ENCODE results near the gene SCUBE1. TPM values are rescaled to one million over a fixed set of nuclear protein-coding genes. Genes with fewer than 3 reads are reported as not detected.

The SCUBE1 gene
- polyA plus RNA-seq, 1 of the 3 experiments (the other 2 are of a cell fraction) = 0.56 TPM

DNA sequence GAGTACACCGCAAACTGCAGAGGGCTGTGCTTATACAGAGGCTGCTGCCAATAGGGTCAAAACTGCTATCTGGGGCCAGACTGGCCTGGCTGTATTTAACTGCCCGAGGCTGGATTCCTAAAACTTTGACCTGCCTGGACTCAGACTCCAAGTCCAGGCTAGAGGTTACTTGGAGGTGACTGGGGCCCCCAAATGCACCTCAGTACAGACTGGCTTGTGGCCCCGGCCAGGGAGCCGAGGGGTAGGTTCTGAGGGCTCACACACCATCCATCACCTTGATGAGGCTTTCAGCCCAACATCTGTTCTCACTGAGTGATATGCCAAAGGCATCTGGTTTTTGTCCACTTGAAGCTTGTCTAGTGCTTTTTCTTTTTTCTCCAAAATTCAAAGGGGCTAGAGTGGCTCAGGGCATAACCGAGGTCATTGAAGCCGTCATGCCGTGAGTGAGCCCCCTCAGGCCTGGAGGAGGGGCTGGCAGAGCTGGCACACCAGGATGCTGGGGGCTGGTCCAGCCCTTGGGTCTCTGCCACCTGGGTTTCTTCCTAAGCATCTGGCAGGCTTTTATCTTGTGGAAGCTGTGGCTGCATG, 103.9 kb downstream of the SCUBE1 start (continued):
- TF ChIP-seq PBX3 (IDR thresholded peaks at IDR 0.05) = no peak
- TF ChIP-seq TAF1 (IDR thresholded peaks at IDR 0.05; ENCODE audit: borderline replicate concordance, low read depth, low read length) = no peak
- TF ChIP-seq GABPA (IDR thresholded peaks at IDR 0.05; ENCODE audit: low read depth) = no peak
- no peak for TF ChIP-seq MEF2A (IDR thresholded peaks at IDR 0.05; ENCODE audit: borderline replicate concordance, low read depth)
- TF ChIP-seq TCF12 (IDR thresholded peaks at IDR 0.05) = peak; percentile 47
- peak in 1 of 2 experiments; percentile 90; a peak in 2 of 4 replicates for TF ChIP-seq EP300 (IDR thresholded peaks at IDR 0.05; ENCODE audit: borderline replicate concordance in 1 of 2, low read depth in 1 of 2, low read length in 1 of 2)
- 0 out of 2 replicates have a peak, but pooled peaks have one; percentile 45 for TF ChIP-seq FOXJ3 (CRISPR knock-in tag; IDR thresholded peaks at IDR 0.05)

DNA sequence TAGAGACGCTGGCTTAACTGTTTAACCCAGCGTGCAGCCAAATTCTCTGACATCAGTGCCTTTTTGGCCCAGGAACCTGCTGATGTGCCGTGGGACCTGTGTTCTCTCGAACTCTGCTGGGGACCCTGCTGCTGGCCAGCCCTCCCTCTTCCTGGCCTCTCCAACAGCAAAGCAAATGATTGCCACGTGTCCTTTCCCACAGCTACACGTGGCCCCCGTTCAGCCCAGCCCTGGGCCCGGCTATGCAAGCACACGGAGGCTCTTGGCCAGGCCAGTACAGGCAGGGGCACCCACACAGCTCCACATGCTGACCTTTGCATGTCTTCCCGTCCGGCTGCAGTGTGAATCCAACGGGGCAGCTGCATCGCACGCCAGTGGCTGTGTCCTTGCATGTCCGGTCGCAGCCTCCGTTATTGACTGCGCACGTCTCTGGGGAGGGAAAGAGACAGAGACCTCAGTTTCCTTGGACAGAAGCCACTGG, 104.6 kb downstream of the SCUBE1 start:
- Histone ChIP-seq H3K36me3 (replicated peaks in 1 of 2; ENCODE audit: control insufficient read depth in 1 of 2, insufficient read depth in 2 of 2, low read length in 1 of 2) (no peaks in the 10 kb centered on the region), H3K9me3 (no peaks in the 10 kb centered on the region), H3K9ac (no peak overlapping the region), H3F3A (replicated peaks; ENCODE audit: insufficient read depth) (no peaks in the 10 kb centered on the region), H3K4me2 (no peak overlapping the region), H3K79me2 (ENCODE audit: insufficient read depth) (no peaks in the 10 kb centered on the region), H4K20me1 (ENCODE audit: insufficient read depth) (no peaks in the 10 kb centered on the region), H3K4me3 (ENCODE audit: low read depth in 2 of 2, low read length in 1 of 2) (no peak overlapping the region), H2AFZ (ENCODE audit: low read depth) (no peak overlapping the region), H3K27me3 (ENCODE audit: insufficient read depth) (no peaks in the 10 kb centered on the region), H3K27ac (ENCODE audit: low read depth in 2 of 2, low read length in 1 of 2) (peak overlapping the region in 1 of 2 experiments; percentile 89; a peak in 2 of 4 replicates), H3K4me1 (ENCODE audit: control insufficient read depth in 1 of 2, insufficient read depth in 2 of 2, low read depth in 1 of 2, low read length in 1 of 2) (peaks cover 0 to 88% of the 10 kb centered on the region in 2 experiments; a peak in 1 of 4 replicates), H3K9me2 (no peaks in the 10 kb centered on the region)
- ChIA-PET CTCF (interaction anchor here (1.6 to 1.9 kb wide), 3 partner anchors 29 to 108 kb away, joined by 3 to 6 read pairs (median 6); no protein-coding TSS in a partner anchor), POLR2A (no interaction called here)
- WGBS (ENCODE audit: low lambda C conversion rate) = 81% methylated on average over 6 of the region's 19 CpGs
- TF ChIP-seq, protein P1, sequence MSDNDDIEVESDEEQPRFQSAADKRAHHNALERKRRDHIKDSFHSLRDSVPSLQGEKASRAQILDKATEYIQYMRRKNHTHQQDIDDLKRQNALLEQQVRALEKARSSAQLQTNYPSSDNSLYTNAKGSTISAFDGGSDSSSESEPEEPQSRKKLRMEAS (IDR thresholded peaks at IDR 0.05; ENCODE audit: low read depth) = no peak
- TF ChIP-seq, protein P2, sequence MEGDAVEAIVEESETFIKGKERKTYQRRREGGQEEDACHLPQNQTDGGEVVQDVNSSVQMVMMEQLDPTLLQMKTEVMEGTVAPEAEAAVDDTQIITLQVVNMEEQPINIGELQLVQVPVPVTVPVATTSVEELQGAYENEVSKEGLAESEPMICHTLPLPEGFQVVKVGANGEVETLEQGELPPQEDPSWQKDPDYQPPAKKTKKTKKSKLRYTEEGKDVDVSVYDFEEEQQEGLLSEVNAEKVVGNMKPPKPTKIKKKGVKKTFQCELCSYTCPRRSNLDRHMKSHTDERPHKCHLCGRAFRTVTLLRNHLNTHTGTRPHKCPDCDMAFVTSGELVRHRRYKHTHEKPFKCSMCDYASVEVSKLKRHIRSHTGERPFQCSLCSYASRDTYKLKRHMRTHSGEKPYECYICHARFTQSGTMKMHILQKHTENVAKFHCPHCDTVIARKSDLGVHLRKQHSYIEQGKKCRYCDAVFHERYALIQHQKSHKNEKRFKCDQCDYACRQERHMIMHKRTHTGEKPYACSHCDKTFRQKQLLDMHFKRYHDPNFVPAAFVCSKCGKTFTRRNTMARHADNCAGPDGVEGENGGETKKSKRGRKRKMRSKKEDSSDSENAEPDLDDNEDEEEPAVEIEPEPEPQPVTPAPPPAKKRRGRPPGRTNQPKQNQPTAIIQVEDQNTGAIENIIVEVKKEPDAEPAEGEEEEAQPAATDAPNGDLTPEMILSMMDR (IDR thresholded peaks at IDR 0.05) = no peak
- DNase-seq = no peak

DNA sequence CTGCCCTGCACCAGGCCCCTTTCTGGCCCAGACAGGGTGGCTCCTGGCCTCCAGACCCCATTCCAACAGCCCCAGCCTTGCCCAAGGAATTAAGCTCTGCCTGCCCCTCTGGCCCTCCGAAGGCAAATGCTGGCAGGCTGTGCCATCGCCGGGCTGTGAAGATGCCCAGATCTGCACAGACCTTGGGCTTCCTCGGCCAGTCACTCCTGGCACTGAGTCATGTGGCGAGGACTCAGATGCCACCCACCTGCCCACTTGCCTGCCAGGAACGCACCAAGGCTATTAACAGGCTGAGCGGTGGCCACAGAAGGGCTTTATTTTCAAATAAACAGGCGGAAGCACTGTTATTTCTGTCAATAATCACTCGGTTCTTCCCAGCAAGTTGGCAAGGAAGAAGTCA, 105.9 kb downstream of the SCUBE1 start:
- no peak overlapping the region for H3K4me2 ChIP-seq
- CTCF ChIA-PET = interaction anchor here (1.3 to 1.9 kb wide), 3 partner anchors 30 to 149 kb away, joined by 3 to 6 read pairs (median 6); no protein-coding TSS in a partner anchor
- no peak overlapping the region for H3K4me3 ChIP-seq (ENCODE audit: low read depth in 2 of 2, low read length in 1 of 2)
- TF ChIP-seq NRF1 (IDR thresholded peaks at IDR 0.05; ENCODE audit: low read depth, low read length) = no peak
- TF ChIP-seq GATA2 (CRISPR knock-in tag; IDR thresholded peaks at IDR 0.05) = no peak
- TF ChIP-seq NFIC (IDR thresholded peaks at IDR 0.05; ENCODE audit: borderline replicate concordance) = no peak
- TF ChIP-seq YY1 (IDR thresholded peaks at IDR 0.05; ENCODE audit: low read depth) = no peak
- TF ChIP-seq ZBTB33 (IDR thresholded peaks at IDR 0.05; ENCODE audit: borderline replicate concordance, low read depth) = no peak
- TF ChIP-seq MEF2A (IDR thresholded peaks at IDR 0.05; ENCODE audit: borderline replicate concordance, low read depth) = no peak
- TF ChIP-seq RFX5 (IDR thresholded peaks at IDR 0.05; ENCODE audit: low read length) = no peak
- no peak for TF ChIP-seq ELF1 (IDR thresholded peaks at IDR 0.05)
- no peak for TF ChIP-seq GABPA (IDR thresholded peaks at IDR 0.05; ENCODE audit: low read depth)
- TF ChIP-seq, protein P2 (IDR thresholded peaks at IDR 0.05) = no peak
- no peak for TF ChIP-seq FOSL2 (IDR thresholded peaks at IDR 0.05; ENCODE audit: borderline replicate concordance, low read depth)
- no peak for TF ChIP-seq SMC3 (IDR thresholded peaks at IDR 0.05; ENCODE audit: low read depth, low read length)

More for the DNA sequence above, 105.9 kb downstream of the SCUBE1 start:
- Histone ChIP-seq H3K4me1 (ENCODE audit: control insufficient read depth in 1 of 2, insufficient read depth in 2 of 2, low read depth in 1 of 2, low read length in 1 of 2) (peaks cover 0 to 85% of the 10 kb centered on the region in 2 experiments; a peak in 1 of 4 replicates), H3K9me2 (no peaks in the 10 kb centered on the region), H4K20me1 (ENCODE audit: insufficient read depth) (no peaks in the 10 kb centered on the region), H3K27me3 (ENCODE audit: insufficient read depth) (no peaks in the 10 kb centered on the region), H3K79me2 (ENCODE audit: insufficient read depth) (no peaks in the 10 kb centered on the region), H3K9me3 (no peaks in the 10 kb centered on the region), H2AFZ (ENCODE audit: low read depth) (no peak overlapping the region), H3K9ac (no peak overlapping the region), H3K27ac (ENCODE audit: low read depth in 2 of 2, low read length in 1 of 2) (peak overlapping the region in 1 of 2 experiments; percentile 89; a peak in 2 of 4 replicates), H3K36me3 (replicated peaks in 1 of 2; ENCODE audit: control insufficient read depth in 1 of 2, insufficient read depth in 2 of 2, low read length in 1 of 2) (no peaks in the 10 kb centered on the region), H3F3A (replicated peaks; ENCODE audit: insufficient read depth) (no peaks in the 10 kb centered on the region)
- WGBS (ENCODE audit: low lambda C conversion rate) = 81% methylated on average over 3 of the region's 9 CpGs
- no peak for DNase-seq
- POLR2A ChIA-PET = no interaction called here

All from SK-N-SH (cell line).